HG03442 (cell line): ENCODE data around the gene ETV7.
"Not testable (repeated sequence)": the region's sequence is repeated elsewhere in the genome, so short reads cannot be mapped to it uniquely, and the experiment has no call there.

Experiments used
- ATAC-seq: cut with Tn5 transposase; IDR thresholded peaks from one replicate; pipeline ENCODE4 v1.9.1; 2021; ENCODE audit warnings: mild to moderate bottlenecking, moderate library complexity; ENCODE audit not compliant: unreplicated experiment

ETV7 gene

DNA sequence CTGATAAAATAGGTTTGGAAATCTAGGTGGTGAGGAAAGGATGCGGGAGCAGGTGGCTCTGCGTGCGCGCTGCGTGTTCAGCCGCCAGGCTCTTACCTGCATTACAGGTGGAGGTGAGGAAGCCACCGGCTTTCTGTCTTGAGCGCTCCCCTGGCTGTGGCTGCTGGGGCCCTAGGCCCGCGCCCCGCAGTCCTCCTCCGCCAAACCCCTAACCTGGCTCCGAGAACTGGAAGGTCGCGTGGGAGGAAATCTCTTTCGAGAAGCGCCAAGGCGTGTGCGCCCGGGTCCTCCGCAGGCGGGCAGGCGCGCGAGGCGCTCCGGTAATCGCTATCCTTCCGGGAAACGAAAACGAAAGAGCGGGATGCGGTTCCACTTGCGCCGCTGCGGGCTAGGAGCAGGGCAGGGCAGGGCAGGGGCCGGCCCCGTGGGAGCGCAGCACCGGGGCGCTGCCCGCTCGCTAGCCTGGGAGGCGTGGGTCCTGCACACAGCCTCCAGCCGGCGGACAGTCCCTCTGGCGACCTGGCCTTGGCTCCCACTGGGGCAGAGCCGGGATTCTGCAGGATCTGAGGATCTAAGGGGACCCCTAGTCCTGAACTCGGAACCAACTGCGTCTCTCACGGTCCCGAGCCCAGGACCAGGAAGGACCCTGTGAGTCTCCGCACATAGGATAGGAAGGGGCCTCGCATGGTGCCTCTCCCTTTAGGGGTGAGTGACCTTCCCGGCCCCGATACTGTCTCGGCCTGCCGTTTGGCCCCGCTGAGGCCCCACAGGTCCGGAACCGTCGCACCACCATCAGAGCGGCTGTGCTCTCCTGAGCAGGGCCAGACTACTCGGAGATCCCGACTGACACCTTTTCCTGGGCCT is at the start of gene ETV7:
TSS of gene ETV7 (minus strand) at position 230 of the 864 bp plus-strand sequence. CDS start at position 102, 128 bp downstream.
- ATAC-seq = no peak

DNA sequence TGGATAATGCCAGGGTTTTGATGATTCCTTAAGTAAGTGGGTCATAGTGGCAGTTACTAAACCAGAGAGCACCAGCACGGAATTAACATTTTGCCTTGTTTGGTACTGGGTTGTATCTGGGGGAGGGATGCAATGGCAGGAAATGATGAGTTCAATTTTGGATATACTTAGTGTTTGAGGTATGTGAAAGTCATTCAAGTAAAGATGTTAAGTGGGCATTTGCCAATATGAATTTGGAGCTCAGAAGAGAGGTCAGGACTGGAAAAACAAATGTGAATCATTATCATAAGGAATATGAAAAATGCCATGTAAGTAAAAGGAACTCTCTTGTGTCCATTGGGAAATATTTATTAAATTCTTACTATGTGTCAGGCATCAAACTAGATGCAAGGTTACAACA is 49.0 kb upstream of the ETV7 start:
- ATAC-seq = no peak

DNA sequence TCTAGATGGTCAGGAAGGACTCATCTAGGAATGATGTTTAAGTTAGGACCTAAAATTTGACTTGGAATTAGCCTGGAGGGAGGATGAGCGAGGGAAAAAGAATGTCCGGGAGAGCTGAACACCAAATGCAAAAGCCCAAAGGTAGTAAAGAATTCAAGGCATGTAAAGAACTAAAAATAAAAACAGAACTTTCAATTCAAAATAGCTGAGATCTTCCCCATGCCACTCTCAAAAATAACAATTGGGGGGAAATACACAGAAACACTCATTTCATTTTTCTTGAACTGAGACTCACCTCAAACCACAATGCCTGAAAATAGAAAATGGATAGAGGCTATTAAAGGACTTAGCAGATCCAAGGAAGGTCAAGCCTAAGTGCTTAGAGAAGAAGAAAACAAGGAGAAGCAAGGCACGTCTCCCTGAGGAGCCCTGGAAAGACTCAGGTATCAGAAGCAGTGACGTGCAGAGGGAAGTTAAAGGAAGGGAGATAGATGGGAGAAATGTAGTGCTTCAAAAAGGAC is 44.7 kb upstream of the ETV7 start:
- ATAC-seq = no peak

DNA sequence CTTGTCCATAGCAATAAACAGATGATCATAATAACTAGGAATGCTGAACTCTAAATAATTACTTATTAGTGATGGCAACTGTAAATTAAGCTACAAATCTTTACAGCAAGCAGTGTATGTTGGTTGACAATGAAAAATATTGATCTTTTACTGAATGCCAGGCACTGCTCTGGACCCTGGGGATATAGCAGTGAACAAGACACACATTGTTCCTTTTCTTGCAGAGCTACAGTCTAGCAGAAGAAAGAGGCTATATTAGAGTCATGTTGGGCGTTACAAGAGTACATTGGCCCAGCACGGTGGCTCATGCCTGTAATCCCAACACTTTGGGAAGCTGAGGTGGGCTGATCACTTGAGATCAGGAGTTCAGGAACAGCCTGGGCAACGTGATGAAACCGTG is 43.7 kb upstream of the ETV7 start:
- ATAC-seq = no peak

DNA sequence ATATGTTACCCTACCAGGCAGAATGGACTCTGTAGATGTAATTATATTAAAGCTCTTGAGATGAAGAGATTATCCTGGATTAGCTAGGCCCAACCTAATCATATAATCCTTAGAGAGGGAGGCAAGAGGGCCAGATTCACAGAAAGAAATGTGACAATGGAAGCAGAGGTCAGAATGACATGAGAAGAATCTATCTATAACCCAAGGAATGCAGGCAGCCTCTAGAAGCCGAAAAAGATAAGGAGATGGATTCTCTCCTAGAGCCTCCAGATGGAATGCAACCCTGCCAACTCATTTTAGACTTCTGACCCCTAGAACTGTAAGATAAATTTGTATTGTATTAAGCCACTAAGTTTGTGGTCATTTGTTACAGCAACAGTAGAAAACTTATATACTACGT is 42.9 kb upstream of the ETV7 start:
- ATAC-seq = no peak

DNA sequence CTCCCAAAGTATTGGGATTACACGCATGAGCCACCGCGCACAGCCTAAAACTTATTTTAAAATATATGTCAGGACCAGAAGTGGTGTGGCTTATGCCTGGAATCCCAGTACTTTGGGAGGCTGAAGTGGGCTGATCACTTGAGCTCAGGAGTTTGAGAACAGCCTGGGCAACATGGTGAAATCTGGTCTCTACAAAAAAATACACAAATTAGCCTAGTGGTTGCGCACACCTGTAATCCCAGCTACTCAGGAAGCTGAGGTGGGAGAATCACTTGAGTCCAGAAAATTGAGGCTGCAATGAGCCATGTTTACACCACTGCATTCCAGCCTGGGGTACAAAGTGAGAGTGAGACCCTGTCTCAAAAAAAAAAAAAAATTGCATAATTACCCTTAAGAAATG is 41.4 kb upstream of the ETV7 start:
- no peak for ATAC-seq

DNA sequence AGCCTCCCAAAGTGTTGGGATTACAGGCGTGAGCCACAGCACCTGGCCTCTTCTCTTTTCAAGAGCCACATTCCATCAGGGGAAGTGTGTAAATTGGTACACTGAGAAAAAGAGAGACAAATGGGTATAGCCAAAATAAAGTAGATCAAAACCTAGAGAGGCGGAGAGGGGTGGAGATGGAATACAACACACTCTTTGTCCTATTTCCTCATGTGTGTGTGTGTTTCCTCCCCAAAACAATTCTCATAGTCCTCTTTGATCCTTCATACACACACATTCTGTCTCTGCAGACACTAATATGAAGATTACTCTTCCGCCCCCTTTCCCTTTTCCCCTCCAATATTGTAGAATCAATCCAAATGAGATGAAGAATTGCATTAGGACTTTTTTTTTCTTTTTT is 39.2 kb upstream of the ETV7 start:
- ATAC-seq = no peak

DNA sequence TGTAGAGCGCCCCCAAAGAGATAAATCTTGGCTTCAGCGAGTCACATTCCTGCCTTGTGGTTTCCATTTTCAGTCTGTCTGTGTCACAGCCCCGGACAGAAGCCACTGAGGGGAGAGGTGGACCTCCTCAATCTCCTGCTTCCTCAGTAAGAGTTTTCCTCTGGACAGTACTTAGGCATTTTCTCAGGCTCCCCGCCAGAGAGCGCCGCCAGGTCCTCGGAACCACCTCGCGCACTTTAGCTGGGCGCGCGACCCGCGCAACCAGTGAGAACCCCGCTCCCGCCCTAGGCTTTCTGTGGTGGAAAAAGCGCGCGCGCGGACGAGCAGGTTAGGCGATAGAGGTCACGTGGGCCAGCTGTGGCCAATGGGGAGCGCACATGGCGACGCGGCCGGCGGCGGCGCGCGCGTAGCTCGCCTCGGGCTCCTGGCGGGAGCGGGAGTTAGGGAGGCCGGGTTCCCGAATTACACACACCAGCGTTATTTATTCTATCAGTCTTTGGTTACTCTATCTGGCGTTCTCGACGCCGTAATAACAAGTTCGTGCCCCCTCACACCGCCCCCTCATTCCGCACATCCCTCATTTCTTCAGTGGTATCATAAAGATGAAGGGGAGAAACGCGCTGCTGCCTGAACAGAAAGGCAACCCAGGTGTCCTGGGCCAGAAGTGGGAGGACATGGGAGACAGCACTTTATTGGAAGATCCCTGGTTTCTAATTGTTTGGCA is 35.8 kb upstream of the ETV7 start:
- peak; percentile 93 for ATAC-seq

DNA sequence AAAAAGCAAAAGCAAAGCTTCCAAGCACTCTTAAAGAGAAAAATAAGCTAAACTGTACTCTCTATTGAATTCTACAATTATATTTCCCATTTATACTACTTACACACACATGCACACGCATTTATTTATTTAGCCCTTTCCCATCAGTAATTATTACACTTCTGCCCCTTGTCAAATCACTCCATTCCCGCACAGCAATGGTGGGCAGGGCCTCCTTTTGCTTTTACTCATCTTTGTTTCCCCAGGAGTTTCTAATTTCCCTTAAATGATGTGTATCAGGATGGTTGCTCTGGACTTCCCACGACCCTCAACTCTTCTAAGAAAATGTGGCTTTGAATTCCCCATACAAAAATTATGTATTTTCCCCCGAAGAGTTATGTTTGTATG is 35.2 kb upstream of the ETV7 start:
- no peak for ATAC-seq

DNA sequence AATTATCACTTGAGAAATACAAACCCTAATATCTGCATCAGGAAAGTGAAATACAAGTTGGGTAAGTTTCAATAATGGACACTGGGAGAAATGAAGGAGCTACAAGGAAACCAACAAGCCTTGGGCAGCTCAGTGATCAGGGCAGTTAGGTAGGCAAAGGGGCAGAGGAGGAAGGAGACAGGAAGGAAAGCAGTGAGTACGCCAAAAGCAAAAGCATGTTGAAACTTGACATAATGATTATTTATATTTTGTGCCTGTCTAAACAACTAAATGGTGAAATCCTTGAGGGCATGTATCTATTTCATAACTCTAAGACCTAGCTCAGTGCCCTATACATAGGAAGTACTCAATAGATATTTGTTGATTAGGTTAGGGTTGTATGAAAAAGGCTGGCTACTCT is 31.8 kb upstream of the ETV7 start:
- no peak for ATAC-seq

DNA sequence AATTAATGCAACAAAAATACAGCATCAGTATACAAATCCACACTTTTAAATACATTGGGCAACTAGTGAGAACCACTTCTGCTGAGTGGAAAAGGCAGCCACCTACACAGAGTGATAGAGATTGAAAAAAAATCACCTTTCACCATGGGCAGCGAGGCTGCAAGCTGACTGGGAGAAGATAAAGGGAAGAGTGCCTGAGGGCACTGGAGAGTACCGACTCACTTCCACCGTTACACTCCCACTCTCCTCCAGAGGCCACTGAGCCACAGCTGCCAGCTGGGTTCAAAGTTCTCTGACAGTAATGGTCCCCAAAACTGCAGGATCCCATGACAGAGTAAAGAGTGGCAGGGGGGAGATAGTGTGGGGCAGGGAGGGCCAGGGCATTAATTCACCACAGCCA is 31.1 kb upstream of the ETV7 start:
- no peak for ATAC-seq

DNA sequence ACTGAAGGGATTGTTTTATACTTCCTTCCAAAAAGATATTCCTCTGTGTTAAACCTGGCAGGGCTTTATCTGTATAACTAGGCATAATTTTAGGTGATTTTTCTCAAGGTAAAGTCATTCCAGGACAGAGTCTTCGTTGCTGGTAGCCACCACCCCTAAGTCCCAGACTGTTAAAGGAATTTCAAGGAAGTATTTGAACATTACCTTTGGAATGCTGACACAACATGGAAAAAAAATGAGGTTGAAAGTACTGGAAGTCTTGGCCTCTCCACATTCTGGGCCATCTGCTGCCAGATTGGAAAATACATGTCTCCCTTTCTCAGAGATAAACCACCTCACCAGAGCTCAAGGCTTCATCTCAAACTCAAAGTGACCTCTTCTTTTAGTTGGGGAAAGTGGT is 27.0 kb upstream of the ETV7 start:
- no peak for ATAC-seq

DNA sequence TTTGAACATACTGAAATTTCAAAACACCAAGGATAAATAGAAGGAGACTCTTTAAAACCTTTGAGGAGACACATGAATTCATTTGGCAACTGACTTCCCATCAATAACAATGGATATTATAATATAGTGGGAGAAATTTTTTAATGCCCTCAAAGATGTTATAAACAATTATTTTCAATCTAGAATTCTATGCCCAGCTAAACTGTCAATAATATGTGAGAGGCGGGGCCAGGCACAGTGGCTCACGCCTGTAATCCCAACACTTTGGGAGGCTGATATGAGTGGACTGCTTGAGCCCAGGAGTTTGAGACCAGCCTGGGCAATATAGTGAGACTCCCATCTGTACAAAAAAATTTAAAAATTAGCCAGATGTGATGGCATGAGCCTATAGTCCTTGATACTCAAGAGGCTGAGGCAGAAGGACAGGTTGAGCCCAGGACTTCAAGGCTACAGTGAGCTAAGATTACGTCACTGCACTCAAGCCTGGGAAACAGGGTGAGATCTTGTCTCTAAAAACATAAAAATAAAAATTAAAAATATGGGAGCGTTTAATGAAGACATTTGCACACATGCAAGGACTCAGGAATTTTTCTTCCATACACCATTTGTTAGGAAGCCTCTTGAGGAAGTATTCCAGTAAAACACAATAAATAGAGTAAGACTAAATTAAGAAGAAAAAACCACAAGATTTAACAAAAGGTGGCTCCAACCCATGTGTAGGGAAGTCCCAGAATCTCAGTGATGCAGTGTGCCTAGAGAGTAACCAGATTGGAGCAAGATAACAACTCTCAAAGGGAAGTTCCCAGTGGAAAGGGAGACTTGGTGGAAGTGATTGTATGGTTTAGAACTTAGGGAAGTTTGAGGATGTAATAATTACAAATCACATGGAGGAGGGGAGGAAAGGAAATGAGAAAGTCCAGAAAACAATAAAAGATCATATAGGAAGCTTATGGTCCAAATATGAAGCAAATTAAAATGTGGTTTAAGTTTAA is 26.3 kb upstream of the ETV7 start:
- ATAC-seq = no peak

DNA sequence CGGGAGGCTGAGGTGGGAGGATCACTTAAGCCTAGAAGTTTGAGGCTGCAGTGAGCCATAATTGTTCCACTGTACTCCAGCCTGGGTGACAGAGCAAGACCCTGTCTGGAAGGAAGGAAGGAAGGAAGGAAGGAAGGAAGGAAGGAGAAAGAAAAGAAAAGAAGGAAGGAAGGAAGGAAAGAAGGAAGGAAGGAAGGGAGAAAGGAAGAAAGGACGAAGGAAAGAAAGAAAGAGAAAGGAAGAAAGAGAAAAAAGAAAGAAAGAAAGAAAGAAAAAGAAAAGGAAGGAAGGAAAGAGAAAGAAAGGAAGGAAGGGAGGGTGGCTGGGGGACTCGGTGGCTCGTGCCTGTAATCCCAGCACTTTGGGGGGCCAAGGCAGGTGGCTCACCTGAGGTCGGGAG is 22.2 kb upstream of the ETV7 start:
- not testable (repeated sequence) for ATAC-seq

DNA sequence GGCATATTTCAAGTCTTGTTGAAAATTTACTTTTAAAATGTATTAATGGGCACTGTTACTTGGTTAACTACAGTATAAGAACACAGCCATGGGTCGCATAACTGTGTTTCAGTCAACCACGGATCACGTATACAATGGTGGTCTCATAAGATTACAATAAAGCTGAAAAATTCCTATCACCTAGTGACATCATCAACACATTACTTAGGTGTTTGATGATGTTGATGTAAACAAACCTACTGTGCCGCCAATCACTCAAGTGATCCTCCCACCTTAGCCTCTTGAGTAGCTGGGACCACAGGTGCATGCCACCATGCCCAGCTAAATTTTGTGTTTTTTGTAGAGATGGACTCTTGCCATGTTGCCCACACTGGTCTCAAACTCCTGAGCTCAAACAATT is 16.7 kb upstream of the ETV7 start:
- no peak for ATAC-seq

DNA sequence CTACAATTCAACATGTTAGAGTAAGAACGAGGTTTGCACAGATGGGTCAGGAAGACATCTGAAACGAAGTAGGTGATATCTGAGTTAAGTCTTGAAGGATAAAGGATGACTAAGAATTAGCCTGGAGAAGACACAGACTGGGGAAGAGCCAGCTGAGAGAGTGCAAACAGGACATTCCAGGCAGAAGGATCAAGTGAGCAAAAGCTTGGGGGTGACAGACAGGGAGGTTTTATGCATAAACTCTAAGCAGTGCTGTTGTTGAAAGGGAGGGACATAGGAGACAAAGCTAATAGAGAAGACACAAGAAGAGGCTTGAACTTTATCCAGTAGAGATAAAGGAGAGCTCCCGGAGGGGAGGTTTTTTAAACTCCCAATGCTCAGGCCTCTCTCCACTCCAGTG is 15.0 kb upstream of the ETV7 start:
- ATAC-seq = no peak

DNA sequence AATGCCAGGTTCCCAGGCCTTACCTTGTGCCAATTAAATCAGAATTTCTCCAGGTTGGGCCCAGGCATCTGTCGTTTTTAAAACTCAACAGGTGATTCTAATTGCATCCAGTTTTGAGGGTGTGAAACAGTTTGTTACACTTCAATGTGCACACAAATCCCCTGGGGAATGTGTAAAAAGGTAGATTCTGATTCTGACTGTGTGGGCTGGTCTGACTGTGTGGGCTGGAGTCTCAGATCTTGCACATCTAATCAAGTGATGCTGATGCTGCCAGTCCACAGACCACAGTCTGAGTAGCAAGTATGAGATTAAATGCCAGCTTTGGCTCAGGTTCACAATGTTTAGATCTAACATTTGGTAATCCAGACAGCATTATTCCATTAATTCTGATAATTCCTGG is 12.5 kb upstream of the ETV7 start:
- no peak for ATAC-seq

DNA sequence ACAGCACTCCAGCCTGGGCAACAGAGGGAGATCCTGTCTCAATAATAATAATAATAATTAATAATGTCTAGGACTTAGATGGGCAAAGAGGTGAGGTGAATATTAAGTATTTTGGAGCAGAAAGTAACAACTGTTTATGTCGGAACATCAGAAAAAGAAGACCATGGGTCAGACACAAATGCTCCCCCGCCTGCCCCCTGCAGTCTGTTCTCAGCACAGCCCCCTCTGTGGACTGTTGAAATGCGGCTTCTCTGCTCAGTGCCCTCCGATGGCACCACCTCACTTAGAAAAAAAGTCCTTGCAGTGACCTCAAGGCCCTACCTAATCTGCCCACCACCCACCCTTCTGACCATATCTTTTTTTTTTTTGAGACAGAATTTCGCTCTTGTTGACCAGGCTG is 5.2 kb upstream of the ETV7 start:
- no peak for ATAC-seq

DNA sequence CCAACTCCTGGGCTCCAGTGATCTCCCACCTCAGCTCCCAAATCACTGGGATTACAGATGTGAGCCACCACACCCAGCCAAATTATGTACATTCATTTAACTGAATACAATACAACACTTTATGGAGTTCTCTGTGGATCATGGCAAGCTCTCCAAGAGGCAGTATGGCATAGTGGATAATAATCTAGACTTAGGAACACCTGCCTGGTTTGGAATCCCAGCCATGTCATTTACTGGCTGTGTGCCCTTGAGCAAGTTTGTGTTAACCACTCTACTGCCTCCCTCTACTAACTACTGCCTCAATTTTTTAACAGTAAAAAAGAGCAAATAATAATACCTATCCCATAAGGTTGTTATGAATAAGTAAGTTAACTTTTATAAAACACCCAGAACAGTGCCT is 1.9 kb upstream of the ETV7 start:
- ATAC-seq = no peak

DNA sequence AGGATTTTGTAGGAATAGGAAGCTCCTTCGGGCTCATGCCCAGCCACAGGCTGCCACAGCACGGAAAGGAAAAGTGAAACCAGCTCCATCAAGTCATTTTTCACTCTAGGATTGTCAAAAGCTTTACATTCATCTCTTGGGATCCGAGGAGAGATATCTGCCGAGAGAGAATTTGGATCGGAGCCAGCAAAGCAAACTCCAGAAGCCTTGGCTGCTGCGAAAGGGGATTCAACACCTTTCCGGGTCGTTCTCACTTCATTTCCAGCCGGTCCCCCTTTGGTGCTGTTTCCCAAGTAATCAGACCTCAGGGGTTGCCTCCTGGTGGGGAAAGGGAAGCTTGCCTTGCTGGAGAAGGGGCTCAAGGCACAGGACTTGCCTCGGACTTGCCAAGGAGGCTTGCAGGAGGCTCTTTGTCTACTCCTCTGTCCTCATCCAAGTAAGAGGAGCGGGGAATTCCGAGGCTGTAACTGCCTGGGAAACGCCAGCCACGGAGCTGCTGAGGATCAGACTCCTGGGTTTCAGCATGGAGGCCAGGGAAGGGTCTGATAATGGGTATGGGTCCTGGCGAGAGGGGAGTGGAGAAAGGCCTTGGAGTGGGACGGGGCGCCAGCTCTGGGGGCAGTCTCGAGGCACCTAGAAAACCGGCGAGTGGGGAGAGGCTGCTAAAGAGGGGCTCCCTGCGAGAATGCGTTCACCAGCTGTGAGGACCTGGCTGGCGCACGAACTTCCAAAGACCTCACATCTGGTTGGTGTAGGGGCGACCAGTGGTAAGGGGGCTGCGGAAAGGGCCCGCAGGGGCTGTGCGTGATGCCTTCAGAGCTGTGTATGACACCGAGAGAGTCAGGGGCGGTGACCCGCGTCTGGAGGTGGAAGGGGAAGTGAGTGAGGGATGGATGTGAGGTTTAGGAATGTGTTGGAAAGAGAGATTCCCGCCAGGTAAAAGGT is 702 bp downstream of the ETV7 start:
- ATAC-seq = no peak
